HG03457 (cell line): ENCODE data around the gene LRRC27.

Experiments used
- ATAC-seq: cut with Tn5 transposase; IDR thresholded peaks from one replicate; pipeline ENCODE4 v1.9.1; 2021; ENCODE audit warnings: moderate number of reproducible peaks; ENCODE audit not compliant: unreplicated experiment

Gene LRRC27

GRCh38 chr10:132300582-132300981, 31.4 kb upstream of the LRRC27 start:
- no peak for ATAC-seq

GRCh38 chr10:132301371-132302330, 30.3 kb upstream of the LRRC27 start:
- no peak for ATAC-seq

GRCh38 chr10:132302421-132303310, 29.3 kb upstream of the LRRC27 start:
- ATAC-seq, result no peak

GRCh38 chr10:132303361-132304115, 28.5 kb upstream of the LRRC27 start:
- no peak for ATAC-seq

GRCh38 chr10:132304756-132305509, 27.1 kb upstream of the LRRC27 start:
- no peak for ATAC-seq

- no peak for ATAC-seq
These were observed 26.2 kb upstream of the LRRC27 start for GRCh38 chr10:132305654-132306342.

GRCh38 chr10:132306343-132306685, 25.7 kb upstream of the LRRC27 start:
- ATAC-seq, result no peak

- ATAC-seq, result no peak
These were observed 24.9 kb upstream of the LRRC27 start for GRCh38 chr10:132306864-132307751.

GRCh38 chr10:132307823-132308586, 24.0 kb upstream of the LRRC27 start, which contains the start of gene STK32C:
Gene STK32C, minus strand, starts transcription at chr10:132307950. Its CDS starts 117 bp downstream, at chr10:132307833.
- ATAC-seq, result peak; percentile 48

- ATAC-seq, result peak; percentile 6
These were observed 23.2 kb upstream of the LRRC27 start for GRCh38 chr10:132308587-132309470.

GRCh38 chr10:132309471-132309865, 22.5 kb upstream of the LRRC27 start:
- no peak for ATAC-seq

- ATAC-seq, result no peak
These were observed 22.0 kb upstream of the LRRC27 start for GRCh38 chr10:132309879-132310591.

- no peak for ATAC-seq
These were observed 21.2 kb upstream of the LRRC27 start for GRCh38 chr10:132310701-132311337.

GRCh38 chr10:132311338-132311939, 20.6 kb upstream of the LRRC27 start:
- no peak for ATAC-seq

- ATAC-seq, result no peak
These were observed 18.7 kb upstream of the LRRC27 start for GRCh38 chr10:132313305-132313704.
